HS-27A (cell line): Measurements from ENCODE around the gene KRCC1.
"Not testable (repeated sequence)": the region's sequence is repeated elsewhere in the genome, so short reads cannot be mapped to it uniquely, and the experiment has no call there.

Experiments
- DNase-seq: peaks from one replicate; pipeline ENCODE4 v3.0.0-alpha.2; 2012; ENCODE audit warnings: low read depth, missing footprints

KRCC1 gene

GRCh38 chr2:88000474-88000873 lies 55.1 kb downstream of the KRCC1 start:
- not testable (repeated sequence) for DNase-seq

- DNase-seq, result no peak
These were observed 59.0 kb downstream of the KRCC1 start for GRCh38 chr2:87996570-87996969.

GRCh38 chr2:87995756-87996155 lies 59.8 kb downstream of the KRCC1 start:
- no peak for DNase-seq

GRCh38 chr2:87994304-87994850 lies 61.2 kb downstream of the KRCC1 start:
- not testable (repeated sequence) for DNase-seq

DNA sequence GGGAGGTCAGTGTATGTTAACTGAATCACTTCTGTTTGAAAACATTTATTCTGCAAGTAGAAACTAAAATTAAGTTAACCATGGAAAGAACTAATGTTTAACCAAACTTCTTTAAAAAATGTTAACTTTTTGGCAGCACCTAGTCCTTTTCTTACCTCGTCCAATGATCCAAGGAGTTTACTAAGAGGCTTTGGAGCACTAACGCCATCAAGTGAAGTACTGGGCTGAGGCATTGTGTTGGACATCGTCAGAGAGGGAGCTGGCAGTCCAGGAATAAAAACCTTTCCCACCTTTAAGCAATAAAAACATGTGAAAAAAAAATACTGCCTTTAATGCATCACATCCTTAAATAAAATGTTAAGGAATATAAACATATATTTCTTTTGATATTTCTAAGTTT lies 63.0 kb downstream of the KRCC1 start:
- DNase-seq, result not testable (repeated sequence)

GRCh38 chr2:87987473-87987872 lies 68.1 kb downstream of the KRCC1 start:
- not testable (repeated sequence) for DNase-seq

GRCh38 chr2:87985902-87986301 lies 69.7 kb downstream of the KRCC1 start:
- not testable (repeated sequence) for DNase-seq

DNA sequence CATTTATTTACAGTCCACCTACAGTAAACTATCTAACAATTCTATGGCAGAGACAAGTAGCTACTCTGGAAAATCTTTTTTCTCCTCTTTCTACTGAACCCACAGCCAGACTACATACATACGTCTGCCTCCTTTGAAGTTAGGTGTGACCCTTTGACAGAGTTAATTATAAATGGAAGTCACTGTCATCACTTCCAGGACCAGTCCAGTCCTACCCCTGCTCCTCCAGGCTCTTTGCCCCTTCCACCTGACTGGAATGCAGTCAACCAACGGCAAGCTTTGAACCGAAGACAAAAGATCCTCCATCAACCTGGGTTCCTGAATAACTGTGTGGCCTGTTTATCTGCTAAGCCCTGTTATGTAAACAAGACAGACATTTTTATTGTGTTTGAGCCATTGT lies 74.4 kb downstream of the KRCC1 start:
- DNase-seq, result not testable (repeated sequence)
